WTC11 (cell line): ENCODE measurements around the gene ADARB2.

Experiments
- ATF1 ChIP-seq: sonication (generic); formaldehyde crosslinking; IDR thresholded peaks from 2 replicates; pipeline ENCODE4 v1.8.1; 2023; ENCODE audit warnings: mild to moderate bottlenecking, moderate library complexity, missing genetic modification reagents
- IRF2 ChIP-seq: sonication (generic); formaldehyde crosslinking; IDR thresholded peaks from 2 replicates; pipeline ENCODE4 v1.8.0; 2022; ENCODE audit warnings: low read depth, missing genetic modification reagents, borderline replicate concordance
- TF ChIP-seq, protein P1 (sequence below): sonication (generic); formaldehyde crosslinking; IDR thresholded peaks from 2 replicates; pipeline ENCODE4 v1.8.1; 2023; ENCODE audit warnings: mild to moderate bottlenecking, missing genetic modification reagents, moderate library complexity
- TF ChIP-seq, protein P2 (sequence below): sonication (generic); formaldehyde crosslinking; IDR thresholded peaks from 2 replicates; pipeline ENCODE4 v1.8.0; 2023; ENCODE audit warnings: mild to moderate bottlenecking, missing genetic modification reagents
- TF ChIP-seq, protein P3 (sequence below): fragments of 200-600 bp; IDR thresholded peaks from 2 replicates; pipeline ENCODE4 v1.8.0; 2022; ENCODE audit warnings: antibody characterized with exemption

DNA sequence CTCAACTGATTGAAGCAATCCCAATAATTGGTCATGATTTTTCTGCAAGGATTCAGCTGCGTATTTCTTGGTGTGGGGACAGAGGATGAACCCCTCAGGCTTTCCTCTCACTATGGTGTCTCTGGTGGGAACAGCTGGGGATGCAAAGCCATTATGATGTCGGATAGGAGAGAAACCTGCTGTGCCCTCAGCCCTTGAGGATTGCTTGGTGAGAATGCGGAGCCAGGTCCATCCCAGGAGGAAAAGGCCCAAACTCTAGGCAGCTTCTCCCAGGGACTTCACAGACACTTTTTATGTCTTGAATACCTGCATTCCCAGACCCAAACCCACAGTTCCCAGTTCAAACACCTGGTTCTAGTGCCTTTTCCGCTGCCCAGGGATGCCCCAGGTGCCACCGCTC is 379.2 kb downstream of the ADARB2 start:
- TF ChIP-seq IRF2 (CRISPR knock-in tag) (no peak), ATF1 (no peak)
- TF ChIP-seq, protein P1, sequence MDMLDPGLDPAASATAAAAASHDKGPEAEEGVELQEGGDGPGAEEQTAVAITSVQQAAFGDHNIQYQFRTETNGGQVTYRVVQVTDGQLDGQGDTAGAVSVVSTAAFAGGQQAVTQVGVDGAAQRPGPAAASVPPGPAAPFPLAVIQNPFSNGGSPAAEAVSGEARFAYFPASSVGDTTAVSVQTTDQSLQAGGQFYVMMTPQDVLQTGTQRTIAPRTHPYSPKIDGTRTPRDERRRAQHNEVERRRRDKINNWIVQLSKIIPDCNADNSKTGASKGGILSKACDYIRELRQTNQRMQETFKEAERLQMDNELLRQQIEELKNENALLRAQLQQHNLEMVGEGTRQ (CRISPR knock-in tag), result no peak
- TF ChIP-seq, protein P2, sequence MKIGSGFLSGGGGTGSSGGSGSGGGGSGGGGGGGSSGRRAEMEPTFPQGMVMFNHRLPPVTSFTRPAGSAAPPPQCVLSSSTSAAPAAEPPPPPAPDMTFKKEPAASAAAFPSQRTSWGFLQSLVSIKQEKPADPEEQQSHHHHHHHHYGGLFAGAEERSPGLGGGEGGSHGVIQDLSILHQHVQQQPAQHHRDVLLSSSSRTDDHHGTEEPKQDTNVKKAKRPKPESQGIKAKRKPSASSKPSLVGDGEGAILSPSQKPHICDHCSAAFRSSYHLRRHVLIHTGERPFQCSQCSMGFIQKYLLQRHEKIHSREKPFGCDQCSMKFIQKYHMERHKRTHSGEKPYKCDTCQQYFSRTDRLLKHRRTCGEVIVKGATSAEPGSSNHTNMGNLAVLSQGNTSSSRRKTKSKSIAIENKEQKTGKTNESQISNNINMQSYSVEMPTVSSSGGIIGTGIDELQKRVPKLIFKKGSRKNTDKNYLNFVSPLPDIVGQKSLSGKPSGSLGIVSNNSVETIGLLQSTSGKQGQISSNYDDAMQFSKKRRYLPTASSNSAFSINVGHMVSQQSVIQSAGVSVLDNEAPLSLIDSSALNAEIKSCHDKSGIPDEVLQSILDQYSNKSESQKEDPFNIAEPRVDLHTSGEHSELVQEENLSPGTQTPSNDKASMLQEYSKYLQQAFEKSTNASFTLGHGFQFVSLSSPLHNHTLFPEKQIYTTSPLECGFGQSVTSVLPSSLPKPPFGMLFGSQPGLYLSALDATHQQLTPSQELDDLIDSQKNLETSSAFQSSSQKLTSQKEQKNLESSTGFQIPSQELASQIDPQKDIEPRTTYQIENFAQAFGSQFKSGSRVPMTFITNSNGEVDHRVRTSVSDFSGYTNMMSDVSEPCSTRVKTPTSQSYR (CRISPR knock-in tag), result no peak
- TF ChIP-seq, protein P3, sequence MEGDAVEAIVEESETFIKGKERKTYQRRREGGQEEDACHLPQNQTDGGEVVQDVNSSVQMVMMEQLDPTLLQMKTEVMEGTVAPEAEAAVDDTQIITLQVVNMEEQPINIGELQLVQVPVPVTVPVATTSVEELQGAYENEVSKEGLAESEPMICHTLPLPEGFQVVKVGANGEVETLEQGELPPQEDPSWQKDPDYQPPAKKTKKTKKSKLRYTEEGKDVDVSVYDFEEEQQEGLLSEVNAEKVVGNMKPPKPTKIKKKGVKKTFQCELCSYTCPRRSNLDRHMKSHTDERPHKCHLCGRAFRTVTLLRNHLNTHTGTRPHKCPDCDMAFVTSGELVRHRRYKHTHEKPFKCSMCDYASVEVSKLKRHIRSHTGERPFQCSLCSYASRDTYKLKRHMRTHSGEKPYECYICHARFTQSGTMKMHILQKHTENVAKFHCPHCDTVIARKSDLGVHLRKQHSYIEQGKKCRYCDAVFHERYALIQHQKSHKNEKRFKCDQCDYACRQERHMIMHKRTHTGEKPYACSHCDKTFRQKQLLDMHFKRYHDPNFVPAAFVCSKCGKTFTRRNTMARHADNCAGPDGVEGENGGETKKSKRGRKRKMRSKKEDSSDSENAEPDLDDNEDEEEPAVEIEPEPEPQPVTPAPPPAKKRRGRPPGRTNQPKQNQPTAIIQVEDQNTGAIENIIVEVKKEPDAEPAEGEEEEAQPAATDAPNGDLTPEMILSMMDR, result no peak
